Erythroblast (primary cell): Measurements from ENCODE around the gene SORL1.
A peak's percentile ranks its signal among the peaks of the same experiment; 100 is the strongest.

Source experiments
- DNase-seq, 2 experiments: peaks; one replicate each; lab custom pipeline; 2025; lab: John Stamatoyannopoulos, UW
- GATA1 ChIP-seq: IDR thresholded peaks from 2 replicates; pipeline ENCODE4 v1.6.1; 2011; ENCODE audit warnings: low read depth, mild to moderate bottlenecking, control low read depth, low read length, moderate library complexity
- POLR2A ChIP-seq: IDR thresholded peaks from 2 replicates; pipeline ENCODE4 v1.6.1; 2011; ENCODE audit warnings: mild to moderate bottlenecking, low read length

Gene SORL1

GRCh38 chr11:121652971-121653370 is 200.9 kb downstream of the SORL1 start:
- TF ChIP-seq GATA1, result no peak
- no peak for TF ChIP-seq POLR2A
- no peak for DNase-seq

- DNase-seq, result no peak
- TF ChIP-seq GATA1 (no peak), POLR2A (no peak)
Observed at GRCh38 chr11:121654259-121654842, 202.2 kb downstream of the SORL1 start.

GRCh38 chr11:121654843-121655536 is 202.9 kb downstream of the SORL1 start:
- DNase-seq, result no peak
- TF ChIP-seq POLR2A (no peak), GATA1 (no peak)

- peak; percentile 60 to 64 for DNase-seq
- no peak for TF ChIP-seq GATA1
- TF ChIP-seq POLR2A, result no peak
Observed at GRCh38 chr11:121655537-121656327, 203.6 kb downstream of the SORL1 start.

GRCh38 chr11:121656328-121657090 is 204.4 kb downstream of the SORL1 start:
- TF ChIP-seq POLR2A, result no peak
- TF ChIP-seq GATA1, result no peak
- no peak for DNase-seq

GRCh38 chr11:121657146-121657545 is 205.0 kb downstream of the SORL1 start:
- TF ChIP-seq POLR2A (no peak), GATA1 (no peak)
- DNase-seq, result no peak

- DNase-seq, result no peak
- no peak for TF ChIP-seq GATA1
- no peak for TF ChIP-seq POLR2A
Observed at GRCh38 chr11:121659811-121660210, 207.7 kb downstream of the SORL1 start.

- DNase-seq, result no peak
- TF ChIP-seq GATA1 (no peak), POLR2A (no peak)
Observed at GRCh38 chr11:121661880-121662486, 209.9 kb downstream of the SORL1 start.

- DNase-seq, result no peak
- TF ChIP-seq POLR2A (no peak), GATA1 (no peak)
Observed at GRCh38 chr11:121664144-121664543, 212.0 kb downstream of the SORL1 start.

- DNase-seq, result no peak
- TF ChIP-seq POLR2A, result no peak
- TF ChIP-seq GATA1, result no peak
Observed at GRCh38 chr11:121665206-121665838, 213.2 kb downstream of the SORL1 start.

GRCh38 chr11:121667836-121668235 is 215.7 kb downstream of the SORL1 start:
- TF ChIP-seq GATA1, result no peak
- no peak for TF ChIP-seq POLR2A
- no peak for DNase-seq

GRCh38 chr11:121669422-121669821 is 217.3 kb downstream of the SORL1 start:
- no peak for DNase-seq
- TF ChIP-seq GATA1, result no peak
- TF ChIP-seq POLR2A, result no peak
